IPS DF 6.9 (cell line): ENCODE results near the gene MC1R.
"Not testable (repeated sequence)": the region's sequence is repeated elsewhere in the genome, so short reads cannot be mapped to it uniquely, and the experiment has no call there.

Experiments used
- DNase-seq: peaks from one replicate; pipeline ENCODE4 v3.0.0-alpha.2; 2013; ENCODE audit warnings: low read depth, low spot score
- H3K27ac ChIP-seq: one replicate; pipeline ENCODE4 v1.5.1; 2013; ENCODE audit warnings: low read length, control low read depth
- H3K27me3 ChIP-seq: 2 replicates; pipeline ENCODE4 v1.6.1; 2013; ENCODE audit warnings: mild to moderate bottlenecking, low read length; ENCODE audit not compliant: control insufficient read depth, insufficient read depth
- H3K36me3 ChIP-seq: 2 replicates; pipeline ENCODE4 v1.6.1; 2013; ENCODE audit warnings: low read length; ENCODE audit not compliant: control insufficient read depth, insufficient read depth
- H3K4me1 ChIP-seq: 2 replicates; pipeline ENCODE4 v1.6.1; 2013; ENCODE audit warnings: low read length; ENCODE audit not compliant: control insufficient read depth, insufficient read depth
- H3K4me3 ChIP-seq: 2 replicates; pipeline ENCODE4 v1.5.1; 2013; ENCODE audit warnings: mild to moderate bottlenecking, low read length
- H3K9me3 ChIP-seq: 2 replicates; pipeline ENCODE4 v1.6.1; 2013; ENCODE audit warnings: low read length, inconsistent platforms; ENCODE audit not compliant: control insufficient read depth, insufficient read depth
- WGBS: extraction: QIAGEN DNeasy Blood & Tissue Kit; methylation state at CpG from one replicate; pipeline ENCODE4 v1.1.7; 2013; ENCODE audit warnings: mixed read lengths, missing lambda C conversion rate; ENCODE audit not compliant: insufficient read length, insufficient coverage; 5-methylcytosine and 5-hydroxymethylcytosine counted together

MC1R gene

DNA sequence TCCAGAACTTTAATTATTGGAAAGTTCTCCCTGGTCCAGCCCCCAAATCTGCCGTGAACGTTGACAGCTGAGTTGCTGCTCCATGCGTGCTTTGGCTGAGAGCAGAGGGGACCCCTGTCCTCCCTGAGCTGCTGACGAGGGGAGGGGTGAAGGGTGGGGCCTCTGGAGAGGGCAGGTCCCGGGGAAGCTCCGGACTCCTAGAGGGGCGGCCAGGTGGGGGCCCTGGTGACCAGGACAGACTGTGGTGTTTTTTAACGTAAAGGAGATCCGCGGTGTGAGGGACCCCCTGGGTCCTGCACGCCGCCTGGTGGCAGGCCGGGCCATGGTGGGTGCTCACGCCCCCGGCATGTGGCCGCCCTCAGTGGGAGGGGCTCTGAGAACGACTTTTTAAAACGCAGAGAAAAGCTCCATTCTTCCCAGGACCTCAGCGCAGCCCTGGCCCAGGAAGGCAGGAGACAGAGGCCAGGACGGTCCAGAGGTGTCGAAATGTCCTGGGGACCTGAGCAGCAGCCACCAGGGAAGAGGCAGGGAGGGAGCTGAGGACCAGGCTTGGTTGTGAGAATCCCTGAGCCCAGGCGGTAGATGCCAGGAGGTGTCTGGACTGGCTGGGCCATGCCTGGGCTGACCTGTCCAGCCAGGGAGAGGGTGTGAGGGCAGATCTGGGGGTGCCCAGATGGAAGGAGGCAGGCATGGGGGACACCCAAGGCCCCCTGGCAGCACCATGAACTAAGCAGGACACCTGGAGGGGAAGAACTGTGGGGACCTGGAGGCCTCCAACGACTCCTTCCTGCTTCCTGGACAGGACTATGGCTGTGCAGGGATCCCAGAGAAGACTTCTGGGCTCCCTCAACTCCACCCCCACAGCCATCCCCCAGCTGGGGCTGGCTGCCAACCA, at the start of gene MC1R:
MC1R (plus strand) TSS at position 410 of the 895 bp plus-strand sequence; CDS start at position 807, 397 bp downstream.
- Histone ChIP-seq H3K4me3 (peak within 1 kb of the TSS; percentile 37), H3K36me3 (no peaks in the 10 kb centered on the region; the same call in 1 of the 2 replicates), H3K27me3 (no peaks in the 10 kb centered on the region), H3K4me1 (peaks cover 14% of the 10 kb centered on the region), H3K9me3 (no peaks in the 10 kb centered on the region), H3K27ac (no peak within 1 kb of the TSS)
- WGBS = no CpG with 5 or more reads among the region's 23 CpGs
- DNase-seq = no peak

DNA sequence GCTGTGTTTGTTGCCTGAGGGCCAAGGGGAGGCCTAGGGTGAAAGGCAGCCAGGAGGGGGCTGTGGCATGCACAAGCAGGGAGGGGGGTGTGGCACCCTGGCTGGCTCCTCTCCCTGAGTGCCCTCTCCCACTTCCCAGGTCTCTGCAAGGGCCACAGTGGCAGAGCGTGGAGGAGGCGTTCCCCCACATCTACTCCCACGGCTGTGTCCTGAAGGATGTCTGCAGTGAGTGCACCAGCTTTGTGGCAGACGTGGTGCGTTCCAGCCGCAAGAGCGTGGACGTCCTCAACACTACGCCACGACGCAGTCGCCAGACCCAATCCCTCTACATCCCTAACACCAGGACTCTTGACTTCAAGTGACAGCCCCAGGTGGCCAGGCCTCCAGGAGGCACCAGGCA, 48.8 kb upstream of the MC1R start:
- Histone ChIP-seq H3K27ac (no peak overlapping the region), H3K4me1 (no peaks in the 10 kb centered on the region), H3K36me3 (no peaks in the 10 kb centered on the region), H3K27me3 (no peaks in the 10 kb centered on the region), H3K9me3 (no peaks in the 10 kb centered on the region; the same call in 1 of the 2 replicates), H3K4me3 (no peak overlapping the region)
- no peak for DNase-seq
- no CpG with 5 or more reads among the region's 12 CpGs for WGBS

DNA sequence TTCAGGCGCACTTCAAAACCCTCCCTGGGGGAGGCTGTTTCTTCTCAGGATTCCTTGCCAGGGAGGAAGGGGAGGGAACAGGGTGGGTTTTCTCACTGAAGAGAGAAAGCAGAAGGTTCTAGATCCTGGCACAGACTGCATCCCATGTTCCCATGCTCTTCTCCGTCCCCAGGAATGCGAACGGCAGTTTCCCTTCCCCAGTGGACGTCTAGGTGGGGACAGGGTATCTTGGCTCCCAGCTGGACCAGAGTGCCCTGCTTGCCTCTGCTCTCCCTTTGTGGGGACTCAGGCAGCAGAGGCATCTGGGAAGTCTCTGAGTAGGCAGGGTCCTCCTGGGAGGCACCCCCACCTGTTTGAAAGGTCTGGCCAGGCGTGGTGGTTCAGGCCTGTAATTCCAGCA, 48.2 kb upstream of the MC1R start:
- H3K27me3 ChIP-seq = no peaks in the 10 kb centered on the region
- no CpG with 5 or more reads among the region's 6 CpGs for WGBS
- no peak overlapping the region for H3K27ac ChIP-seq
- no peaks in the 10 kb centered on the region; the same call in 1 of the 2 replicates for H3K9me3 ChIP-seq
- no peaks in the 10 kb centered on the region for H3K36me3 ChIP-seq
- H3K4me3 ChIP-seq = no peak overlapping the region
- DNase-seq = no peak
- H3K4me1 ChIP-seq = no peaks in the 10 kb centered on the region

DNA sequence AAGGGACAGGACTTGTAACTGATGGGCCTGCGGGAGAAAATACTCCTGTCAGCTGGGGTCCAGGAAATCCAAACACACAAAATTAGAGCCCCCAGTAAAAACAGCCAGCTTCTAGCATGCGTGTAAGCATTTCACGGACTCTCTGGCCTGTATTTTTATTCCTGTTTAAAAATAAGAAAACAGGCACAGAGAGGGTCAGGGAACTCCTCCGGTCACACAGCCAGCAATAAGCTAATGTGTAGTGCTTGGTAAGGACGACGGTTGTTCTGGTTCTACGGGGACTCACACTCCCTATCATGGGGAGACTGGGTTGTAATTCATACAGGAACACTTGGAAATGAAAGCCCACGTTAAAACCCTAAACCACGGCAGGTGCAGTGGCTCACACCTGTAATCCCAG, 46.8 kb upstream of the MC1R start:
- Histone ChIP-seq H3K27me3 (no peaks in the 10 kb centered on the region), H3K36me3 (no peaks in the 10 kb centered on the region), H3K9me3 (no peaks in the 10 kb centered on the region; the same call in 1 of the 2 replicates), H3K4me3 (no peak overlapping the region), H3K4me1 (no peaks in the 10 kb centered on the region), H3K27ac (no peak overlapping the region)
- no peak for DNase-seq
- WGBS = no CpG with 5 or more reads among the region's 9 CpGs

DNA sequence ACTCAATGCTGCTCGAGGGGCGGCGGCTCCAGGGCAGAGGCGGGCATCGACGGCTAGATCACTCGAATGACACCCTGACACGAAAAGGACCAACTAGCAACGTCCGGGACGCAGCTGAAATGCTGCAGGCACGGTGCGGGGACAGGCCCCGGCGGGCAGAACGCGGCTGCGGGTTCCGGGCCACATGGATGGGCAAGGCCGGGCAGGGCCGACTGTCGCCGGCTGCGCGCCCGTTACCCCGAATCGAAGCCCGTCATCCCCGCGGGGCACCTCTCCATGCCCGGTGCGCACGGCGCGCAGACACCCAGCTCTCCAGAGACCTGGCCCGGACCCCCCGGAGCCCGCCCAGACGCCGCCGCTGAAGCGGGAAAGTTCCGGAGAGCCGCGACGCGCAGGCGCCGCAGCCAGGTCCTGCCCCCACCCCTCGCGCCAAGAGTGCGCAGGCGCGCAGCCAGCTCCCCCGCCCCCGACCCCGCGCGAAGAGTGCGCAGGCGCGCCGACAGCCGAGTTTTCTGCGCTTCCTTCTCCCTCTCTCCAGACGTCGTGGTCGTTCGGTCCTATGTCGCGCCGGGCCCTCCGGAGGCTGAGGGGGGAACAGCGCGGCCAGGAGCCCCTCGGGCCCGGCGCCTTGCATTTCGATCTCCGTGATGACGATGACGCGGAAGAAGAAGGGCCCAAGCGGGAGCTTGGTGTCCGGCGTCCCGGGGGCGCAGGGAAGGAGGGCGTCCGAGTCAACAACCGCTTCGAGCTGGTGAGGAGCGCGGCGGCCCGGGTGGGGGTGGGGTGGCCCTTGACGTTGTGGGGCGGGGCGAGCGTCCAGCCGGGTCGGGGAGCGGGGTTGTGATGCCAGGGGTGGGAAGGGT, 45.3 kb upstream of the MC1R start, which contains the start of gene TCF25:
TCF25 (plus strand) TSS at position 484 of the 863 bp plus-strand sequence; CDS start at position 560, 76 bp downstream.
- H3K4me1 ChIP-seq = no peaks in the 10 kb centered on the region
- H3K27me3 ChIP-seq = no peaks in the 10 kb centered on the region
- no peak within 1 kb of the TSS for H3K27ac ChIP-seq
- peak; percentile 50 for DNase-seq
- peak within 1 kb of the TSS; percentile 67 for H3K4me3 ChIP-seq
- H3K36me3 ChIP-seq = no peaks in the 10 kb centered on the region
- H3K9me3 ChIP-seq = no peaks in the 10 kb centered on the region
- no CpG with 5 or more reads among the region's 104 CpGs for WGBS

DNA sequence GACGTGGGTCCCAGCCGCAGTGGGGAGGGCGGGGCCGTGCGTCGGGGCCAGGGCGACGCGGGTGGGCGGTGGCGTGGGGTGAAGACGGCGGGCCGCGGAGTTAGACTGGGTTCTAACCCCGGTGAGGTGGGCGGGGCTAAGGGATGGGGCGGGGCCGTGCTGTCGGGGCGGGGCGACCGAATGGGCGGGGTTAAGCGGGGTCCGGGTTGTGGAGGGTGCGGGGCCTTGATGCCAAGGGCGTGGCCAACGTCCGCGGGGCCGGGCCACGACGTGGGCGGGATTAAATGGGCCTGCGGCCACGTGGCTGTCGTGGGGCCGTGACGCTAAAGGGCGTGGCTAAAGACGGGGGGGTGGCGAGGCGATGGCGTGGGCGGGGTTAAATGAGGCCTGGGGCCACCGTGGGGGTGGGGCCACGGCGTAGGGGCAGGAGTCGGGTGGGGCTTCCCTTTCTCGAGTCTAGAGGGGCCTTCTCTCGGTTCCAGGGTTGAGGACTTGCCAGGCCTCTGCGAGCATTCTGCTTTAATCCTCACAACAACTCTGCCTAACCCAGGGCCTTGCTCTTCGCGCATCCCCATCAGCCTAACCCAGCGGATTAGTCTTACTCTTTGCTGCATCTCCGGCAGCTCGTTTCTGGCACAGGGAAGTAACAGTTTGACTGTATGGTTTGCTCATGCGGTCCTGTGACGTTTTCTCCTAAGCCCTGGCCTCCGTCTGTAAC, 44.5 kb upstream of the MC1R start:
- Histone ChIP-seq H3K27me3 (no peaks in the 10 kb centered on the region), H3K4me3 (peak overlapping the region; percentile 67), H3K4me1 (no peaks in the 10 kb centered on the region), H3K27ac (no peak overlapping the region), H3K36me3 (peaks cover 4% of the 10 kb centered on the region; the same call in 1 of the 2 replicates), H3K9me3 (no peaks in the 10 kb centered on the region)
- no CpG with 5 or more reads among the region's 61 CpGs for WGBS
- DNase-seq = peak; percentile 67

DNA sequence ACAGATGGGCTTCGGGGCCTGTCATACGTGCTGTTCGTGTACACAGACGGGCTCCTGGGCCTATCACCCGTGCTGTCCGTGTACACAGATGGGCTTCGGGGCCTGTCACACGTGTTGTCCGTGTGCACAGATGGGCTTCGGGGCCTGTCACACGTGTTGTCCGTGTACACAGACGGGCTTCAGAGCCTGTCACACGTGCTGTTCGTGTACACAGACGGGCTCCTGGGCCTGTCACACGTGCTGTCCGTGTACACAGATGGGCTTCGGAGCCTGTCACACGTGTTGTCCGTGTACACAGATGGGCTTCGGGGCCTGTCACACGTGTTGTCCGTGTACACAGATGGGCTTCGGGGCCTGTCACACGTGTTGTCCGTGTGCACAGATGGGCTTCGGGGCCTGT, 39.5 kb upstream of the MC1R start:
- H3K27me3 ChIP-seq, H3K9me3 ChIP-seq, H3K27ac ChIP-seq, H3K4me1 ChIP-seq, H3K4me3 ChIP-seq, DNase-seq: not testable (repeated sequence)
- no CpG with 5 or more reads among the region's 28 CpGs for WGBS
- H3K36me3 ChIP-seq = peaks cover 18% of the 10 kb centered on the region

DNA sequence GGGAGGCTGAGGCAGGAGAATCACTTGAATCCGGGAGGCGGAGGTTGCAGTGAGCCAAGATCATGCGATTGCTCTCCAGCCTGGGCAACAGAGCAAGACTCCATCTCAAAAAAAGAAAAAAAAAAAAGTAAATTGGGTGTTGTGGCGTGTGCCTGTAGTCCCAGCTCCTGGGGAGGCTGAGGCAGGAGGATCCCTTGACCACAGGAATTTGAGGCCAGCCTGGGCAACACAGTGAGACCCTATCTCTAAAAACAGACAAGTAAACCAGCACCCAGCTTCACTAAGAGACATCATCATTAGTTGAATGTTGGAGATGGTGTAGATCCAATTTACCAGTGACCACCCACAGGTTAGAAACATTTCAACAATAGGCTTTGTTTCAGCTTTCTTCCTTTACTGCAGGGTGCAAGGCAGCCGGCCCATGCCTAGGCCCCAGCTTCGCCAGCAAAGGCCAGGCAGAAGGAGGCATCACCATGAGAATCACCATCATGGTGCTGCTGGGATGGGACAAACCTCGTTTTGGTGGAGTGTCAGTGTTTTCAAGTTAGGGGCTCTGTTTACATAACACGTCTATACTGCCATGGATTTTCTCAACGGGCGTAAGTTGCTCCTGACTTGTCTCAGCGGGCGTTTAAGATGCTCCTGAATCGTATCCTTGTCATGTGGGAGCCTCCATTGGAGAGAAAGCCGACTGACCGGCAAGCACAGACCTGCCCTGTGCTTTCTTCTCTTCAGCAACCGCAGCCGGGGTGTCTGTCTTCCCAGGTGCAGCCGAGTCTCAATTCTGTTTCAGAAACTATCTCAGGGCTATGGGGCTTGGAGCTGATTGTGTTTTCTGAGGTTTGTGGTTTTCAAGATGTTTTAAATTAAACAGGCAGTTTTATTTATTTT, 37.9 kb upstream of the MC1R start:
- Histone ChIP-seq H3K4me1 (no peaks in the 10 kb centered on the region), H3K27ac (no peak overlapping the region), H3K9me3 (no peaks in the 10 kb centered on the region), H3K36me3 (peaks cover 20% of the 10 kb centered on the region), H3K4me3 (no peak overlapping the region), H3K27me3 (no peaks in the 10 kb centered on the region)
- WGBS = no CpG with 5 or more reads among the region's 18 CpGs
- no peak for DNase-seq

DNA sequence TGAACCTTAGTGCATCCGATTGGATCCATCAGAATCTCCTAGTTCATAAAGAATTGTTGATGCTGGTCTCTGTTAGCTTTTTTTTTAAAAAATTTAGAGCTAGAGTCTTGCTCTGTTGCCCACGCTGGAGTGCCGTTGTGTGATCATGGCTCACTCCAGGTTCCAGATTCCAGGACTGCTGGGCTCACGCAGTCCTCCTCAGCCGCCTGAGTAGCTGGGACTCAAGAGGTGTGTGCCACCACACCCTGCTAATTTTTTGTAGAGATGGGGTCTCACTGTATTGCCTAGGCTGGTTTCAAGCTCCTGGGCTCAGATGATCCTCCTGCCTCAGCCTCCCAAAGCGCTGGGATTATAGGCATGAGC, 37.3 kb upstream of the MC1R start:
- Histone ChIP-seq H3K4me1 (no peaks in the 10 kb centered on the region), H3K4me3 (no peak overlapping the region), H3K36me3 (peaks cover 20% of the 10 kb centered on the region), H3K27ac (no peak overlapping the region), H3K9me3 (no peaks in the 10 kb centered on the region), H3K27me3 (no peaks in the 10 kb centered on the region)
- WGBS = no CpG with 5 or more reads among the region's 6 CpGs
- DNase-seq = no peak
